Transverse colon (tissue), 3 donors: ENCODE measurements around the gene MBD2.

Source experiments
- CTCF ChIP-seq, 5 experiments: fragments of 200-600 bp in 3 of 5; fragments of 450-650 bp in 2 of 5; sonication (generic) in 3 of 5; IDR thresholded peaks; 1 replicate in 2 of 5; 2 replicates in 3 of 5; pipeline ENCODE4 v1.5.1; 2016 to 2017; ENCODE audit warnings: antibody characterized with exemption in 5 of 5, inconsistent platforms in 3 of 5, mild to moderate bottlenecking in 2 of 5, moderate library complexity in 1 of 5
- POLR2A ChIP-seq: fragments of 450-650 bp; IDR thresholded peaks from one replicate; pipeline ENCODE4 v1.6.1; 2016; ENCODE audit warnings: antibody characterized with exemption, mild to moderate bottlenecking, moderate library complexity

DNA sequence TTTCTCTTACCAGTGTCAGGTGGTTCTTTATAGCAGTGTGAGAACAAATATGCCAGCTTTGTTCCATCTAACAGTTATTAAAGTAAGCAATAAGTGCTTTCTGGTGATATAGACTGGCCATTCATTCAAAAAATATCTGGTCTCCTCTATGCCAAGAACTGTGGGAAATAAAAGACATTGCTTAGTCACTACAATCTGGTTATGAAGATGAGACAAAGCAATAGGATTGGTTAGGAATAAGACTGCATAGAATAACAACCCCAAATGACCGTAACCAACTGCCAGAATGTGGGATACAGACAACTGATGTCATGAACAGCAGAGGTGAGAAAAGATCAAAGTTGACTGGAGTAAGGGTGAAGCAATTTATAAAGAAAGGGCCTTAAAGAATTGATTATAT, 83.8 kb downstream of the MBD2 start:
- TF ChIP-seq CTCF (IDR thresholded peaks at IDR 0.05) (no peak), POLR2A (no peak)
